Calu3 (cell line): Measurements from ENCODE around the gene CDT1. TPM values are rescaled to one million over a fixed set of nuclear protein-coding genes. Genes with fewer than 3 reads are reported as not detected.

ENCODE experiments used
- BruUV-seq: library from RNA; stranded (reverse); fragments of 400-500 nt; replicated peaks from 2 replicates; lab custom pipeline; 2021; lab: Mats Ljungman, UMichigan
- CTCF ChIA-PET: fragments of 300-600 bp; sonication (Branson Sonifier 250); formaldehyde crosslinking; loops from one replicate; lab custom pipeline; 2022; ENCODE audit warnings: antibody characterized with exemption; lab: Charles Lee
- DNase-seq: peaks from one replicate; pipeline ENCODE4 v3.0.0; 2022
- H3K27ac Mint-ChIP-seq: one replicate; pipeline ENCODE4 v1.8.0; 2022; ENCODE audit warnings: mixed read lengths; ENCODE audit not compliant: unreplicated experiment
- H3K27me3 Mint-ChIP-seq: one replicate; pipeline ENCODE4 v1.8.0; 2022; ENCODE audit warnings: mixed read lengths; ENCODE audit not compliant: unreplicated experiment
- H3K36me3 Mint-ChIP-seq: one replicate; pipeline ENCODE4 v1.8.0; 2022; ENCODE audit warnings: mild to moderate bottlenecking, moderate library complexity, mixed read lengths; ENCODE audit not compliant: insufficient read depth, unreplicated experiment
- H3K4me1 Mint-ChIP-seq: one replicate; pipeline ENCODE4 v1.8.0; 2022; ENCODE audit warnings: mild to moderate bottlenecking, low read depth, mixed read lengths; ENCODE audit not compliant: unreplicated experiment
- H3K4me3 Mint-ChIP-seq: one replicate; pipeline ENCODE4 v1.8.0; 2022; ENCODE audit warnings: mild to moderate bottlenecking, low read depth, moderate library complexity, mixed read lengths; ENCODE audit not compliant: unreplicated experiment
- H3K9me3 Mint-ChIP-seq: one replicate; pipeline ENCODE4 v1.8.0; 2022; ENCODE audit warnings: low read depth, mixed read lengths; ENCODE audit not compliant: unreplicated experiment
- intact Hi-C: fragments of 100-400 bp; cut with micrococcal nuclease; formaldehyde crosslinking; loops from one replicate; pipeline ENCODE4 v1.10.0; 2022; ENCODE audit not compliant: unreplicated experiment
- total RNA-seq: library from RNA; stranded (reverse); gene quantifications from 2 replicates; pipeline ENCODE4 v1.2.3, GENCODE V29; 2022
- TF ChIP-seq, protein P1 (sequence below): fragments of 200-600 bp; IDR thresholded peaks from one replicate; pipeline ENCODE4 v1.8.0; 2022; ENCODE audit warnings: antibody characterized with exemption; ENCODE audit not compliant: unreplicated experiment

The CDT1 gene
- total RNA-seq, 1 experiment from 2014 or later, result 74.8 TPM

DNA sequence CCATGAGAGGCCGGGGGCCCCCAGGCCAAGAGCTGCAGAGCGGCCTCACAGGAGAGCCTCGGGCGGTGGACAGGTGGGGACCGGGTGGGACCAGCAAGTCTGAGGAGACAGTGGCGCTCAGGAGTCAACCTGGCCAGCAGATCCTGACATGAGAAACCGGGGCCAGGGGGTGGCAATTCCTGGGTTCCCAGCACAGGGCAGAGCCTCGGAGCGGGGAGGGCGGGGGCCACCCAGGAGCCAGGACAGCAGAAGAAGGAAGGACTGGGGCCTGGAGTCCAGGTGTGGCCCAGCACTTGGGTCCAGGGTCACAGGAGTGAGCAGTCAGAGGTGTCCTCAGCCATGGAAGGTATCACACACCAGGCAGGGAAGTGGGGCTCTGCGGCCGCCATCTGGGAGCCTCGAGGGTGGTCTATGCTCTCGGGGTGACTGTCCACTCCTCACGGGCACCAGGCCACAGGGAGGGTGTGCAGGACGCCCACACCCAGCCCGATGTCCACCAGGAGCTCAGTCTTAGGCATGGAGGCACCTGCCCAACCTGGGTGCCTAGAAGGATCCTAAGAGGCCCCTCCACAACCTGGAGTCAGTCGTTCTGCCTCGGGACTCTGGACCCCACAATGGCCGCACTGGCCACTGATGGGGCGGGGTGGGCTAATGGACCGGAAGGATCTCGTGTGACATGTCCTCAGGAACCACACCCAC is 47.7 kb upstream of the CDT1 start:
- BruUV-seq, result no TSS peak
- intact Hi-C loops, result no loop called here
- Mint-ChIP-seq H3K36me3 (peaks cover 26% of the 10 kb centered on the region), H3K4me1 (peaks cover 36% of the 10 kb centered on the region), H3K27me3 (no peaks in the 10 kb centered on the region), H3K9me3 (no peaks in the 10 kb centered on the region), H3K27ac (no peak overlapping the region), H3K4me3 (no peak overlapping the region)
- TF ChIP-seq, protein P1, sequence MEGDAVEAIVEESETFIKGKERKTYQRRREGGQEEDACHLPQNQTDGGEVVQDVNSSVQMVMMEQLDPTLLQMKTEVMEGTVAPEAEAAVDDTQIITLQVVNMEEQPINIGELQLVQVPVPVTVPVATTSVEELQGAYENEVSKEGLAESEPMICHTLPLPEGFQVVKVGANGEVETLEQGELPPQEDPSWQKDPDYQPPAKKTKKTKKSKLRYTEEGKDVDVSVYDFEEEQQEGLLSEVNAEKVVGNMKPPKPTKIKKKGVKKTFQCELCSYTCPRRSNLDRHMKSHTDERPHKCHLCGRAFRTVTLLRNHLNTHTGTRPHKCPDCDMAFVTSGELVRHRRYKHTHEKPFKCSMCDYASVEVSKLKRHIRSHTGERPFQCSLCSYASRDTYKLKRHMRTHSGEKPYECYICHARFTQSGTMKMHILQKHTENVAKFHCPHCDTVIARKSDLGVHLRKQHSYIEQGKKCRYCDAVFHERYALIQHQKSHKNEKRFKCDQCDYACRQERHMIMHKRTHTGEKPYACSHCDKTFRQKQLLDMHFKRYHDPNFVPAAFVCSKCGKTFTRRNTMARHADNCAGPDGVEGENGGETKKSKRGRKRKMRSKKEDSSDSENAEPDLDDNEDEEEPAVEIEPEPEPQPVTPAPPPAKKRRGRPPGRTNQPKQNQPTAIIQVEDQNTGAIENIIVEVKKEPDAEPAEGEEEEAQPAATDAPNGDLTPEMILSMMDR, result no peak
- DNase-seq, result no peak
- CTCF ChIA-PET, result interaction anchor here (1.0 to 1.2 kb wide), 2 partner anchors 19 to 28 kb away, joined by 3 to 7 read pairs; no protein-coding TSS in a partner anchor

DNA sequence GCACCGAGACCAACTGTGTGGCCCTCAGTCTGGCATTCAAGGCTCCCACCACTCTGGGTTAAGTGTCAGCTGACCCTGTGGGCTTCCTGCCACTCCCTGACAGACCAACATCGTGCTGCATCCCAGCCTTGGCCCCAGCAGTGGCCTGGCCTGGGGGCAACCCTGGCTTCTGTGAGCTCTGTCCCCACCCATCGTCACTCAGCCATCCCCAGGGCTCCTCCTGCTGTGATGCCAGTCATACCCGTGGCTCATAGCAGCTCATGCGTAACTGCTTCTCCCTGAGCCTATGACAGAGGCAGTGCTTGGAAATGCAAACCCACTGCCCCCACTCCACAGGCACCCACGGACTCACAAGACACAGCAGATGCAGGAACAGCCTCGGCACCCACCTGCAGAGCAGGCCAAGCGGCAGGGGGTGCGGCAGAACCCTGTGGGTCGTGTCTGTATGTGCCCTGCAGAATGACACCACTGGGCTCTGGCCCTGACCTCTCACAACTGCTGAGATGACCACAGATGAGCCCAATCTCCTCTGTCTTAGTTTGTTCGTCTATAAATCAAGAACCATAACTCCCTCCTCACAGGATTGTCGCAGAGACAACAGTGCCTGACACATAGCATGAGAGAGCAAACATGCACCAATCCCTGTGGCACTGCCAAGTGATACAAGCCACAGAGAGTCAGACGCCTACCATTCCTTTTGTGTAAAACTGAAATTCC is 45.2 kb upstream of the CDT1 start:
- DNase-seq, result no peak
- no TSS peak for BruUV-seq
- Mint-ChIP-seq H3K4me3 (no peak overlapping the region), H3K9me3 (no peaks in the 10 kb centered on the region), H3K36me3 (peaks cover 21% of the 10 kb centered on the region), H3K4me1 (peaks cover 44% of the 10 kb centered on the region), H3K27me3 (no peaks in the 10 kb centered on the region), H3K27ac (no peak overlapping the region)
- intact Hi-C loops, result no loop called here
- TF ChIP-seq, protein P1, result no peak
- CTCF ChIA-PET, result interaction anchor here (0.5 to 1.3 kb wide), 2 partner anchors 15 to 20 kb away, joined by 3 read pairs; no protein-coding TSS in a partner anchor

DNA sequence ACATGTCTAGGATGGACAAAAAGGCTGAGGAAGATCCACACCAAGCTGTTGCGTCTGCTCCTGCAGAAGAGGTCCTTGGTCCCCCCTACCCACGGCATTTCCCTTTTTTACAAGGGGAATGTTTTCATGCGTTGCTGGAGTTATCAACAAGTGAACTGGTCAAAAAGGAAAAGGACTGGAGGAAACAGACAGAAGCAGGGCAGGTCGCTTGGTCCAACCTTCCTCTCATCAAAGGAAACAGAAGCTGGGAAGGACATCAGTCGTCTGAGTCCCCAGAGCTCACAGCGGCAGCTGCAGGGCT is 44.7 kb upstream of the CDT1 start:
- DNase-seq, result no peak
- Mint-ChIP-seq H3K4me3 (no peak overlapping the region), H3K27me3 (no peaks in the 10 kb centered on the region), H3K4me1 (peaks cover 49% of the 10 kb centered on the region), H3K36me3 (peaks cover 27% of the 10 kb centered on the region), H3K27ac (no peak overlapping the region), H3K9me3 (no peaks in the 10 kb centered on the region)
- CTCF ChIA-PET, result interaction anchor here (1.3 kb wide), 1 partner anchor 15 kb away, joined by 3 read pairs; no protein-coding TSS in a partner anchor
- intact Hi-C loops, result no loop called here
- TF ChIP-seq, protein P1, result no peak
- BruUV-seq, result no TSS peak

DNA sequence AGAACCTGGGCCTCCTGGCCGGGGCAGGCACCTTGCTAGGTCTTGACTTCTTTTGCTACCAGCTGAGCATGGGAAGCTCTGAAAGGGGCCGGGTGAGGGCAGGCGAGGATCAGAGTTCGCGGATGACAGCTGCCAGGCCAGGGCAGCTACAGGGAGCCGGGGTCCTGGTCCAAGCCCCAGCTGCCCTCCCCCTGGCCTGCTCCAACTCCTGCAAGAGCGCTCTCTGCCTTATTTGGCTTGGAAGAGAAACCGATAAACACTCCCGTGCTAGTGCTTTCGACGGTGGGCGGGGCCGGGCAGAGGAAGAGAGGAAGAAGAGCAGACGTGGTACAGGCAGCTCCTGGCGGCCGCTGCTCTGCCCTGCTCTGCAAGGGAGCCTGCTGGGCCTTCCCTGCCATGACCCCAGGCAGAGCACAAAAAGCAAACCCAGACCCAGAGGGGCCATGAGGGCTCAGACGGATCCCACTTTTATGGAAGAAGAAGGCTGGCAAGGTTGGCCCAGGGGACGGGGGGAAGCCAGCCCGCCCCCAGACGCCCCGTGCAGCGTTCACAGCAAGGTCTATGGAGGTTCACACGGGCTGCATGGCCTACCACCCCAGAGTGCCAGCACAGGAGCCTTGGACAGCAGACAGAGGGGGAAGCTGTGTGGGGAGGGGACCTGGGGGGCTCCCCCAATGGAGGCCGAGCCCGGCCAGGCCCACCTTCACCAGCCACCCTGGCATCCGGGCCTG is 44.2 kb upstream of the CDT1 start:
- Mint-ChIP-seq H3K27ac (no peak overlapping the region), H3K27me3 (no peaks in the 10 kb centered on the region), H3K4me1 (peaks cover 52% of the 10 kb centered on the region), H3K4me3 (peak overlapping the region; percentile 28), H3K36me3 (peaks cover 32% of the 10 kb centered on the region), H3K9me3 (no peaks in the 10 kb centered on the region)
- no peak for DNase-seq
- CTCF ChIA-PET, result interaction anchor here (1.3 to 4.8 kb wide), 2 partner anchors 16 to 24 kb away, joined by 3 to 26 read pairs; no protein-coding TSS in a partner anchor
- intact Hi-C loops, result no loop called here
- BruUV-seq, result no TSS peak
- TF ChIP-seq, protein P1, result no peak
